OCI-LY7 (cell line): ENCODE measurements around the gene HIF3A. TPM values are rescaled to one million over a fixed set of nuclear protein-coding genes. Genes with fewer than 3 reads are reported as not detected.

Source experiments
- BruUV-seq: library from RNA; stranded (reverse); fragments of 400-500 nt; replicated peaks from 2 replicates; lab custom pipeline; 2021; lab: Mats Ljungman, UMichigan
- CTCF ChIA-PET: fragments of 300-600 bp; sonication (Branson Sonifier 250); formaldehyde crosslinking; loops from one replicate; lab custom pipeline; 2022; ENCODE audit warnings: antibody characterized with exemption; ENCODE audit not compliant: unreplicated experiment; lab: Charles Lee
- POLR2A ChIA-PET: fragments of 300-600 bp; sonication (Branson Sonifier 250); formaldehyde crosslinking; loops from one replicate; lab custom pipeline; 2022; ENCODE audit warnings: antibody characterized with exemption; lab: Charles Lee
- DNase-seq: peaks from one replicate; pipeline ENCODE4 v3.0.0-alpha.2; 2015; ENCODE audit warnings: low spot score
- H2AFZ ChIP-seq: fragments of 200-600 bp; sonication (generic), shearing (Covaris generic); 2 replicates; pipeline ENCODE4 v1.6.1; 2014; ENCODE audit warnings: mild to moderate bottlenecking, antibody characterized with exemption, low read length, moderate library complexity
- H3K27ac ChIP-seq: fragments of 200-600 bp; sonication (generic); 2 replicates; pipeline ENCODE4 v1.5.1; 2014; ENCODE audit warnings: mixed run types, low read depth, mild to moderate bottlenecking, moderate library complexity, low read length, inconsistent platforms; ENCODE audit not compliant: poor library complexity, severe bottlenecking
- H3K36me3 ChIP-seq: fragments of 200-600 bp; sonication (generic); 2 replicates; pipeline ENCODE4 v1.6.1; 2014; ENCODE audit warnings: mild to moderate bottlenecking, antibody characterized with exemption, low read length, moderate library complexity, mixed read lengths; ENCODE audit not compliant: insufficient read depth
- H3K4me1 ChIP-seq: fragments of 200-600 bp; sonication (generic); 2 replicates; pipeline ENCODE4 v1.5.1; 2014; ENCODE audit warnings: mild to moderate bottlenecking, low read length; ENCODE audit not compliant: insufficient read depth, poor library complexity, severe bottlenecking
- H3K4me2 ChIP-seq: fragments of 200-600 bp; sonication (generic); 2 replicates; pipeline ENCODE4 v1.6.1; 2014; ENCODE audit warnings: mild to moderate bottlenecking, low read length
- H3K4me3 ChIP-seq: fragments of 200-600 bp; sonication (generic); 2 replicates; pipeline ENCODE4 v1.5.1; 2014; ENCODE audit warnings: mild to moderate bottlenecking, low read depth, low read length; ENCODE audit not compliant: poor library complexity, severe bottlenecking
- H3K79me2 ChIP-seq: fragments of 200-600 bp; sonication (generic); 2 replicates; pipeline ENCODE4 v1.6.1; 2016; ENCODE audit warnings: low read depth, mild to moderate bottlenecking, low read length, moderate library complexity, mixed read lengths; ENCODE audit not compliant: insufficient read depth
- H3K9me2 ChIP-seq: fragments of 200-600 bp; sonication (generic); 2 replicates; pipeline ENCODE4 v1.6.1; 2016; ENCODE audit warnings: mild to moderate bottlenecking, low read length, mixed read lengths; ENCODE audit not compliant: insufficient read depth
- H3K9me3 ChIP-seq: fragments of 200-600 bp; sonication (generic); 2 replicates; pipeline ENCODE4 v1.6.1; 2014; ENCODE audit warnings: mild to moderate bottlenecking, mixed run types, low read length, mixed read lengths
- H4K20me1 ChIP-seq: fragments of 200-600 bp; sonication (generic); 2 replicates; pipeline ENCODE4 v1.6.1; 2014; ENCODE audit warnings: mild to moderate bottlenecking, antibody characterized with exemption, low read length, moderate library complexity, mixed read lengths; ENCODE audit not compliant: insufficient read depth
- CTCF ChIP-seq: fragments of 200-600 bp; sonication (generic); conservative IDR thresholded peaks from 2 replicates; pipeline ENCODE4 v1.5.1; 2014; ENCODE audit warnings: mild to moderate bottlenecking, antibody characterized with exemption, low read length, moderate library complexity, mixed read lengths
- EZH2phosphoT487 ChIP-seq: fragments of 200-600 bp; sonication (generic); IDR thresholded peaks from 2 replicates; pipeline ENCODE4 v1.6.1; 2018; ENCODE audit warnings: low read depth, borderline replicate concordance, mild to moderate bottlenecking, mixed run types, antibody characterized with exemption, low read length, moderate library complexity, mixed read lengths
- intact Hi-C: fragments of 100-400 bp; cut with micrococcal nuclease; formaldehyde crosslinking; loops from one replicate; pipeline ENCODE4 v1.10.0; 2022; ENCODE audit not compliant: unreplicated experiment
- total RNA-seq, 2 experiments: library from RNA; depleted of rRNA in 1 of 2; stranded (reverse); fragments of >200 nt in 1 of 2; shearing (Covaris generic) in 1 of 2; gene quantifications; 2 replicates each; pipeline ENCODE4 v1.2.3, GENCODE V29; 2014 to 2022

The HIF3A gene
- total RNA-seq, 2 experiments from 2014 or later = not detected

DNA sequence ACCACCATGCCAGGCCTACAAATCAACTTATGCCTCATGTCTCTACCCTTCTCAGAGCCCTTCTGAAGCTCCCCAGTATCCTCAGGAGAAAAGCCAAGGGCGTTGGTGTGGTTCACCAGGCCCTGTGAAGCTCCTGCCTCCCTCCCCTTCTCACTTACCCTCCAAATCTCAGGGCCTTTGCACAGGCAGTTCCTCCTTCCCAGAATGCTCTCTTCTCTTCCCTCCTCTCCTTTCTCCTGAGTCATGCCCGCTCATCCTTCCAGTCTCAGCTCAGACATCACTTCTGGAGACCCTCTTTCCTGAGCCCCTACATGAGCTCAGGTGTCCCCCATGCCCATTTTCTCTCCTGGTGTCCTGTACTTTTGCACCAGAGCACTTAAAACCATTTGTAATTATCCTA lies 20.5 kb downstream of the HIF3A start:
- H3K27ac ChIP-seq = no peak overlapping the region

GRCh38 chr19:46319613-46320012 lies 22.8 kb downstream of the HIF3A start:
- no peak for DNase-seq
- H3K27ac ChIP-seq = no peak overlapping the region
- no peaks in the 10 kb centered on the region for H3K9me3 ChIP-seq
- no peaks in the 10 kb centered on the region for H3K4me1 ChIP-seq
- no peaks in the 10 kb centered on the region for H3K9me2 ChIP-seq
- no peaks in the 10 kb centered on the region for H4K20me1 ChIP-seq
- no peak for TF ChIP-seq CTCF
- no peak for TF ChIP-seq EZH2phosphoT487
- intact Hi-C loops = no loop called here
- ChIA-PET POLR2A (no interaction called here), CTCF (no interaction called here)
- no peak overlapping the region for H3K4me3 ChIP-seq
- H2AFZ ChIP-seq = no peak overlapping the region
- no peaks in the 10 kb centered on the region for H3K79me2 ChIP-seq
- no TSS peak for BruUV-seq
- no peak overlapping the region for H3K4me2 ChIP-seq
- H3K36me3 ChIP-seq = no peaks in the 10 kb centered on the region

More for the DNA sequence above, 20.5 kb downstream of the HIF3A start:
- TF ChIP-seq CTCF (no peak), EZH2phosphoT487 (no peak)
- Histone ChIP-seq H3K36me3 (no peaks in the 10 kb centered on the region), H3K4me1 (no peaks in the 10 kb centered on the region), H2AFZ (peak overlapping the region; percentile 3; the same call in 1 of the 2 replicates), H3K4me3 (no peak overlapping the region), H3K9me3 (no peaks in the 10 kb centered on the region), H4K20me1 (no peaks in the 10 kb centered on the region), H3K4me2 (no peak overlapping the region), H3K9me2 (no peaks in the 10 kb centered on the region), H3K79me2 (no peaks in the 10 kb centered on the region)
- BruUV-seq = no TSS peak
- intact Hi-C loops = no loop called here
- ChIA-PET POLR2A (no interaction called here), CTCF (no interaction called here)
- DNase-seq = no peak

- H4K20me1 ChIP-seq = no peaks in the 10 kb centered on the region
- BruUV-seq = no TSS peak
- H3K79me2 ChIP-seq = no peaks in the 10 kb centered on the region
- H3K4me2 ChIP-seq = no peak overlapping the region
- no peaks in the 10 kb centered on the region for H3K36me3 ChIP-seq
- DNase-seq = no peak
- H3K9me2 ChIP-seq = no peaks in the 10 kb centered on the region
- ChIA-PET CTCF (no interaction called here), POLR2A (no interaction called here)
- H3K4me3 ChIP-seq = no peak overlapping the region
- H2AFZ ChIP-seq = no peak overlapping the region
- no peaks in the 10 kb centered on the region for H3K4me1 ChIP-seq
- H3K27ac ChIP-seq = no peak overlapping the region
- intact Hi-C loops = no loop called here
- H3K9me3 ChIP-seq = no peaks in the 10 kb centered on the region
- TF ChIP-seq CTCF = no peak
- no peak for TF ChIP-seq EZH2phosphoT487
Observed at GRCh38 chr19:46320559-46320958, 23.7 kb downstream of the HIF3A start.
